ENCODE measurements around the gene RNF111. TPM values are rescaled to one million over a fixed set of nuclear protein-coding genes. Genes with fewer than 3 reads are reported as not detected.

The RNF111 gene
- total RNA-seq, 2 donors from 2014 or later = 27.9 to 30.4 TPM

GRCh38 chr15:59048897-59049296 lies 61.4 kb downstream of the RNF111 start:
- ATAC-seq (replicated peaks in 1 of 2) (peak in 1 of 2 donors; percentile 11), DNase-seq (no peak)
- peaks cover 39% of the 10 kb centered on the region for H3K4me1 Mint-ChIP-seq (ENCODE audit: low read depth)
- H3K27me3 Mint-ChIP-seq (ENCODE audit: low read depth) = no peaks in the 10 kb centered on the region
- H3K36me3 Mint-ChIP-seq (ENCODE audit: insufficient read depth in 2 of 2) = peaks cover 0 to 22% of the 10 kb centered on the region in 2 donors
- H3K9me3 Mint-ChIP-seq = no peaks in the 10 kb centered on the region
- H3K4me3 Mint-ChIP-seq = no peak overlapping the region
- H3K27ac Mint-ChIP-seq = no peak overlapping the region

- H3K4me3 Mint-ChIP-seq = peak overlapping the region in 1 of 2 donors; percentile 46
These were observed 64.7 kb downstream of the RNF111 start for GRCh38 chr15:59051873-59052861.

GRCh38 chr15:59052915-59053407 lies 65.5 kb downstream of the RNF111 start:
- Mint-ChIP-seq H3K27ac (no peak overlapping the region), H3K4me1 (ENCODE audit: low read depth) (peaks cover 26% of the 10 kb centered on the region), H3K9me3 (no peaks in the 10 kb centered on the region), H3K36me3 (ENCODE audit: insufficient read depth in 2 of 2) (peaks cover 0 to 25% of the 10 kb centered on the region in 2 donors), H3K27me3 (ENCODE audit: low read depth) (no peaks in the 10 kb centered on the region), H3K4me3 (no peak overlapping the region)
- ATAC-seq (replicated peaks in 1 of 2) (no peak), DNase-seq (no peak)

More at GRCh38 chr15:59051873-59052861, 64.7 kb downstream of the RNF111 start:
- DNase-seq (no peak), ATAC-seq (replicated peaks in 1 of 2) (no peak)
- Mint-ChIP-seq H3K9me3 (no peaks in the 10 kb centered on the region), H3K36me3 (ENCODE audit: insufficient read depth in 2 of 2) (peaks cover 0 to 25% of the 10 kb centered on the region in 2 donors), H3K27ac (peak overlapping the region; percentile 96), H3K4me1 (ENCODE audit: low read depth) (peaks cover 26% of the 10 kb centered on the region), H3K27me3 (ENCODE audit: low read depth) (no peaks in the 10 kb centered on the region)

DNA sequence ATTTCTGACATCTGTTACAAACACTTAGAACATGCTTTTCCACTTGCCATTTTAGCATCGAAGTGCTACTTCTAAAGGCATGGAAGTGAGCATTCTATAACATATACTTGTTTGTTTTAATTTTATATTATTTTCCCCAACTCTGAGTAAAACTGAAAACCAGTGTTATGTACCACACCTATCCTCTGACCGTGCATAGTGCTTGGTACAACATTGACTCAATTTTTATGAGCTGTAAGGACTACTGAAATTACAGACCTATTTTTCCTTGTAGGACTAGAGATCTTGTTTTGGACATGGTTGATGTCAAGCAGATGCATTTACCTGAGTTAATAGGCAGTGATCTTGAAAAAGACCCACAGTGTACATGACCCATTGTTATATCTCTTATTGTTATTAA lies 66.0 kb downstream of the RNF111 start:
- no peaks in the 10 kb centered on the region for H3K9me3 Mint-ChIP-seq
- H3K4me1 Mint-ChIP-seq (ENCODE audit: low read depth) = peaks cover 26% of the 10 kb centered on the region
- H3K27me3 Mint-ChIP-seq (ENCODE audit: low read depth) = no peaks in the 10 kb centered on the region
- H3K36me3 Mint-ChIP-seq (ENCODE audit: insufficient read depth in 2 of 2) = peaks cover 0 to 26% of the 10 kb centered on the region in 2 donors
- H3K4me3 Mint-ChIP-seq = no peak overlapping the region
- H3K27ac Mint-ChIP-seq = no peak overlapping the region
- ATAC-seq (replicated peaks in 1 of 2) = peak; percentile 55 to 82
- DNase-seq = no peak

DNA sequence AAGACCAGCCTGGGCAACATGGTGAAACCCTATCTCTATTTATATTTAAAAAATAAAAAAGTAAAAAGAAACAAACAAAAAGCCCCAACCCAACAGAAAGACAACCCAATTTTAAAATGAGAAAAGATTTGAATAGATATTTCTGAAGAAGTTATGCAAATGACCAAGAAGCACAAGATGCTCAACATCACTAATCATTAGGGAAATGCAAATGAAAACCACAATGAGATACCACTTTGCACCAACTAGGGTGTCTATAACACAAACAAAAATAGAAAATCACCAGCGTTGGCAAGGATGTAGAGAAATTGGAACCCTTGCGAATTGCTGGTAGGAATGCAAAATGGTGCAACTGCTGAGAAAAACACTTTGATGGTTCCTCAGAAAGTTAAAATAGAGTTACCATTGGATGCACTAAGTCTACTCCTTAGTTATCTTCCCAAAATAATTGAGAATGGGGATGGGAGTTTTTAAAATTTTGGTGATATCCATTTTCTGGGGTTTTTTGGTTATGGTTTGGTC lies 71.7 kb downstream of the RNF111 start:
- H3K36me3 Mint-ChIP-seq (ENCODE audit: insufficient read depth in 2 of 2) = peaks cover 7 to 25% of the 10 kb centered on the region in 2 donors
- no peak for ATAC-seq (replicated peaks in 1 of 2)

GRCh38 chr15:59060348-59060747 lies 72.9 kb downstream of the RNF111 start:
- Mint-ChIP-seq H3K4me3 (no peak overlapping the region), H3K27me3 (ENCODE audit: low read depth) (no peaks in the 10 kb centered on the region), H3K4me1 (ENCODE audit: low read depth) (no peaks in the 10 kb centered on the region), H3K36me3 (ENCODE audit: insufficient read depth in 2 of 2) (peaks cover 7 to 25% of the 10 kb centered on the region in 2 donors), H3K9me3 (no peaks in the 10 kb centered on the region), H3K27ac (no peak overlapping the region)
- DNase-seq (no peak), ATAC-seq (replicated peaks in 1 of 2) (no peak)

More for the DNA sequence above, 71.7 kb downstream of the RNF111 start:
- Mint-ChIP-seq H3K27me3 (ENCODE audit: low read depth) (no peaks in the 10 kb centered on the region), H3K4me3 (no peak overlapping the region), H3K4me1 (ENCODE audit: low read depth) (no peaks in the 10 kb centered on the region), H3K27ac (no peak overlapping the region), H3K9me3 (no peaks in the 10 kb centered on the region)
- no peak for DNase-seq

GRCh38 chr15:59063042-59063441 lies 75.6 kb downstream of the RNF111 start:
- ATAC-seq (replicated peaks in 1 of 2) (no peak), DNase-seq (no peak)
- Mint-ChIP-seq H3K36me3 (ENCODE audit: insufficient read depth in 2 of 2) (peaks cover 14 to 28% of the 10 kb centered on the region in 2 donors), H3K4me3 (no peak overlapping the region), H3K27me3 (ENCODE audit: low read depth) (no peaks in the 10 kb centered on the region), H3K27ac (no peak overlapping the region), H3K9me3 (no peaks in the 10 kb centered on the region), H3K4me1 (ENCODE audit: low read depth) (peaks cover 6% of the 10 kb centered on the region)

- no peak for ATAC-seq (replicated peaks in 1 of 2)
- no peak overlapping the region for H3K4me3 Mint-ChIP-seq
- no peaks in the 10 kb centered on the region for H3K27me3 Mint-ChIP-seq (ENCODE audit: low read depth)
- H3K27ac Mint-ChIP-seq = no peak overlapping the region
- peaks cover 16% of the 10 kb centered on the region for H3K4me1 Mint-ChIP-seq (ENCODE audit: low read depth)
- H3K36me3 Mint-ChIP-seq (ENCODE audit: insufficient read depth in 2 of 2) = peaks cover 17 to 21% of the 10 kb centered on the region in 2 donors
- DNase-seq = no peak
- H3K9me3 Mint-ChIP-seq = no peaks in the 10 kb centered on the region
These were observed 82.0 kb downstream of the RNF111 start for GRCh38 chr15:59069430-59069829.

DNA sequence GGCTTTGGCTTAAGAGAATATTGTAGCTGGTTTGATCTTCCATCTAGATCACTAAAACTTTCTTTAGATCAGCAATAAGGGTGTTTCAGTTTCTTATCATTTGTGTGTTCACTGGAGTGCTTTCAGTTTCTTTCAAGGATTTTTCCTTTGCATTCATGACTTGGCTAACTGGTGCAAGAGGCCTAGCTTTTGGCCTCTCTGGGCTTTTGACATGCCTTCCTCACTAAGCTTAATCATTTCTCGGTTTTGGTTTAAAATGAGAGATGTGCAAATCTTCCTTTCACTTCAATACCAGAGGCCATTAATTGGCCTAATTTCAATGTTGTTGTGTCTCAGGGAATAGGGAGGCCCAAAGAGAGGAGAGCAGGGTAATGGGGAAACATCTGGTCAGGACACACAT lies 87.1 kb downstream of the RNF111 start:
- ATAC-seq (replicated peaks in 1 of 2) (no peak), DNase-seq (no peak)
- peaks cover 5 to 10% of the 10 kb centered on the region in 2 donors for H3K36me3 Mint-ChIP-seq (ENCODE audit: insufficient read depth in 2 of 2)
- no peaks in the 10 kb centered on the region for H3K27me3 Mint-ChIP-seq (ENCODE audit: low read depth)
- H3K4me1 Mint-ChIP-seq (ENCODE audit: low read depth) = peaks cover 16% of the 10 kb centered on the region
- no peaks in the 10 kb centered on the region for H3K9me3 Mint-ChIP-seq
- H3K27ac Mint-ChIP-seq = no peak overlapping the region
- H3K4me3 Mint-ChIP-seq = no peak overlapping the region

DNA sequence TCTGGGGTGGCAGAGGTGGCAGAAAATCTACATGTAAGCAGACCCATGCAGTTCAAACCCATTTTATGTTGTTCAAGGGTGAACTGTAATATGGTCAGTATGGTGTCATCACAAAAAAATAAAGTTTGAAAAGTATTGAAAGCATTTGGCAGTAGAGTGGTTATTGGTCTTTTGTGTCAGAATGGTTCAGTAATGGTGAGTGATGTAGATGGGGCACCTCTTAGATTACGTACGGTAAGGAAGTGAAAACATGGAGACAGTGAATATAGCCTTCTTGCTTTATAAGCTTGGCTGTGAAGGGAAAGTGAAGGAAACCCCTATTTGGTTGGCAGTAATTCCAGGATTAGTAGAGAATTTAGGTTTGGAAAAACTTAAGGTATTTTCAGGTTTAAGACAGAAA lies 100.3 kb downstream of the RNF111 start:
- no peaks in the 10 kb centered on the region for H3K27me3 Mint-ChIP-seq (ENCODE audit: low read depth)
- ATAC-seq (replicated peaks in 1 of 2) (no peak), DNase-seq (no peak)
- peak overlapping the region; percentile 2 for H3K27ac Mint-ChIP-seq
- no peaks in the 10 kb centered on the region for H3K9me3 Mint-ChIP-seq
- H3K36me3 Mint-ChIP-seq (ENCODE audit: insufficient read depth in 2 of 2) = peaks cover 3 to 25% of the 10 kb centered on the region in 2 donors
- no peaks in the 10 kb centered on the region for H3K4me1 Mint-ChIP-seq (ENCODE audit: low read depth)
- H3K4me3 Mint-ChIP-seq = no peak overlapping the region

DNA sequence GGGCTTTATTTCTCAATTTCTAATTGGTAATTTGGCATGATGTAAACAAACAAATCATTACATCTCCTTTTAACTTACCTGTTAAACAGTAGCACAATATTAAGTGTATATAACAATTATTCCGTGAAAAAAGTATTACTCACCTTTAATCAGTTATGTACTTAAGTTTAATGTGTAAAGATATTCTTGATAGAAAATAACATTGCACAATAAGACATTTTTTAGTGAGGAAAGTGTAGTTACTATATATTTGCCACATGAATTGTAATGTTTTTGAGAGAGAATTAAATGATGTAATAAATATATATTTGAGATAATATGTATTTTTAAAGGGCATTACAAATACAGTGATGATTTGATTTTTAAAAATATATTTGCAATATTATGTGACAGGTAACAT lies 106.6 kb downstream of the RNF111 start:
- Mint-ChIP-seq H3K4me3 (no peak overlapping the region), H3K27me3 (ENCODE audit: low read depth) (no peaks in the 10 kb centered on the region), H3K27ac (no peak overlapping the region), H3K4me1 (ENCODE audit: low read depth) (peaks cover 12% of the 10 kb centered on the region), H3K36me3 (ENCODE audit: insufficient read depth in 2 of 2) (peaks cover 5 to 28% of the 10 kb centered on the region in 2 donors), H3K9me3 (no peaks in the 10 kb centered on the region)
- DNase-seq = no peak
- ATAC-seq (replicated peaks in 1 of 2) = no peak

DNA sequence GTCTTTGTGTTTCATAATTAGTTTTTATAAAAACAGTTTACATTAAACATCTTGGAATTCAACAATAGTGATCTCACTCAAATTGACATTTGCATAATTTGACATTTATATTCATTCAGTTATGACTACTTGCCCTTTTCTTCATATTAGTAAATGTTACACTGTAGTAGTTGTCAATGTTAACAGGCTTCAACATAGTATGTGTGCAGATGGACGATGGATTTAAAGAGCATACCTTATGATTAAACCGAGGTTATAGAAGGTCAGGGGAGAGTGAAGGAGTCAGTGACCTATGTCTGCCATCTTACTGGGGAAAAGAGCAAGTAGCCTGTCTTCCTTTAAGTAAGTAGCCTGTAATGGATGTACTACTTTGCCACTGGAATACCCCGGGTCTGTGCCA lies 109.0 kb downstream of the RNF111 start:
- Mint-ChIP-seq H3K4me1 (ENCODE audit: low read depth) (peaks cover 16% of the 10 kb centered on the region), H3K27me3 (ENCODE audit: low read depth) (no peaks in the 10 kb centered on the region), H3K27ac (no peak overlapping the region), H3K4me3 (no peak overlapping the region), H3K36me3 (ENCODE audit: insufficient read depth in 2 of 2) (peaks cover 4 to 22% of the 10 kb centered on the region in 2 donors), H3K9me3 (no peaks in the 10 kb centered on the region)
- DNase-seq (no peak), ATAC-seq (replicated peaks in 1 of 2) (no peak)

GRCh38 chr15:59099162-59099685 lies 111.8 kb downstream of the RNF111 start:
- no peaks in the 10 kb centered on the region for H3K27me3 Mint-ChIP-seq (ENCODE audit: low read depth)
- ATAC-seq (replicated peaks in 1 of 2) (peak in 1 of 2 donors; percentile 22), DNase-seq (no peak)
- H3K4me1 Mint-ChIP-seq (ENCODE audit: low read depth) = peaks cover 19% of the 10 kb centered on the region
- peaks cover 2 to 8% of the 10 kb centered on the region in 2 donors for H3K36me3 Mint-ChIP-seq (ENCODE audit: insufficient read depth in 2 of 2)
- H3K27ac Mint-ChIP-seq = no peak overlapping the region
- no peaks in the 10 kb centered on the region for H3K9me3 Mint-ChIP-seq
- no peak overlapping the region for H3K4me3 Mint-ChIP-seq
